Left ventricle myocardium inferior (tissue), 1 donor: Measurements from ENCODE around the gene ACTR6. TPM values are rescaled to one million over a fixed set of nuclear protein-coding genes. Genes with fewer than 3 reads are reported as not detected.

Source experiments
- DNase-seq: peaks from one replicate; pipeline ENCODE4 v3.0.0-alpha.2; 2020
- H3K27ac ChIP-seq: fragments of 200-600 bp; replicated peaks from 2 replicates; pipeline ENCODE4 v1.8.0; 2021
- H3K27me3 ChIP-seq: fragments of 200-600 bp; 2 replicates; pipeline ENCODE4 v1.8.0; 2021; ENCODE audit warnings: low read depth
- H3K36me3 ChIP-seq: fragments of 200-600 bp; 2 replicates; pipeline ENCODE4 v1.8.0; 2021
- H3K4me1 ChIP-seq: fragments of 200-600 bp; 2 replicates; pipeline ENCODE4 v1.8.0; 2021
- H3K4me3 ChIP-seq: fragments of 200-600 bp; 2 replicates; pipeline ENCODE4 v1.8.0; 2021; ENCODE audit warnings: mild to moderate bottlenecking, moderate library complexity
- H3K9me3 ChIP-seq: fragments of 200-600 bp; replicated peaks from 2 replicates; pipeline ENCODE4 v1.8.0; 2021
- CTCF ChIP-seq: fragments of 200-600 bp; IDR thresholded peaks from 2 replicates; pipeline ENCODE4 v1.8.0; 2021; ENCODE audit warnings: antibody characterized with exemption, mild to moderate bottlenecking, borderline replicate concordance
- intact Hi-C: fragments of 100-400 bp; cut with micrococcal nuclease; formaldehyde crosslinking; loops from one replicate; pipeline ENCODE4 v1.11.0; 2022
- total RNA-seq: library from RNA; stranded (reverse); fragmentation: NEBNext Ultra II Directional; extraction: Animal tissue kit (Norgen Biotek cat#: 25700); gene quantifications from one replicate; pipeline ENCODE4 v1.2.1, GENCODE V29; 2021
- donor health status: DM: no; HTN: yes; CAD: no; lungs with severe emphysema.

ACTR6 gene
- total RNA-seq, 1 donor from 2014 or later, result 18.3 TPM

- Histone ChIP-seq H3K4me3 (no peak overlapping the region), H3K9me3 (no peaks in the 10 kb centered on the region), H3K27ac (peak overlapping the region; percentile 55), H3K4me1 (peaks cover 18% of the 10 kb centered on the region), H3K36me3 (no peaks in the 10 kb centered on the region), H3K27me3 (no peaks in the 10 kb centered on the region)
- TF ChIP-seq CTCF, result no peak
- DNase-seq, result peak; percentile 34
- intact Hi-C loops, result no loop called here
Measured at GRCh38 chr12:100189636-100190394, 10.8 kb upstream of the ACTR6 start.

DNA sequence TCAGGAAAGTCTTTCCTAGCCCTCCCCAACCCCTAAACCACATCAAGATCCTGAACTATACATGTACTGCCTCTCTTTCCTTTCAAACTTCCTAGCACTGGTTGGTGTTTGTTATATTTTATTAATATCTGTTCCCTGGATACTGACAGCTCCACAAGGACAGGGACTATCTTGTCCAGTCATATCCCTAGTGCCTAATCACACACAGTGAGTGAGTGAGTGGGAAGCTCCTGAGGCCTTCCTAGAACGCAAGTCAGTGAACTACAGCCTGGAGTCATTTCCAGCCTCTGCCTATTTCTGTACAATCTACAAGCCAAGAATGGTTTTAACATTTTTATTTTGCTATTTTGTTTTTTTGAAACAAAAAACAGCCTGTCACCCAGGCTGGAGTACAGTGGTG is 7.5 kb upstream of the ACTR6 start:
- no peak for TF ChIP-seq CTCF
- Histone ChIP-seq H3K36me3 (no peaks in the 10 kb centered on the region), H3K27ac (peak overlapping the region; percentile 55), H3K27me3 (no peaks in the 10 kb centered on the region), H3K9me3 (no peaks in the 10 kb centered on the region), H3K4me3 (no peak overlapping the region), H3K4me1 (no peaks in the 10 kb centered on the region)
- intact Hi-C loops, result no loop called here
- DNase-seq, result no peak

DNA sequence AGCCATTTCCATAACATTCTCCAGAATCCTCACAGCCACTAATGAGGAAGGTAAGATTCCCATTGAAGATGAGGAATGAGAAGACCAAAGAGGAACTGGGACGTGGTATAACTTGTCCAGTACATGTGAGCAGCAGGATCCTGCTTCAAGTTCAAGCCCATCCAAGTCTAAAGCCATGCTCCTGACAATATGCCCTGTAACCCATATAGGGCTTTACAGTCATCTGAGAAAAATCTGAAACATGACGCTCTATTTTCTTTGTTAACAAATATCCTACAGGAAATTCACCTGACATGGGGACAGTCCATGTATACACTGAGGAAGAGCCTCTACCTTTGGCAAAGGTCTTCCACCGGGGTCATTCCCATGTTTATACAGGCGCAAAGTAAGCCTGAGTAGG is 3.1 kb upstream of the ACTR6 start:
- H3K36me3 ChIP-seq, result no peaks in the 10 kb centered on the region
- no peak for DNase-seq
- H3K27ac ChIP-seq, result no peak overlapping the region
- H3K27me3 ChIP-seq, result no peaks in the 10 kb centered on the region
- peaks cover 33% of the 10 kb centered on the region for H3K4me1 ChIP-seq
- intact Hi-C loops, result no loop called here
- no peak for TF ChIP-seq CTCF
- H3K4me3 ChIP-seq, result no peak overlapping the region
- H3K9me3 ChIP-seq, result no peaks in the 10 kb centered on the region

- Histone ChIP-seq H3K4me1 (peaks cover 35% of the 10 kb centered on the region), H3K27me3 (no peaks in the 10 kb centered on the region), H3K36me3 (no peaks in the 10 kb centered on the region), H3K9me3 (no peaks in the 10 kb centered on the region), H3K27ac (peak overlapping the region; percentile 83), H3K4me3 (peak overlapping the region; percentile 93)
- intact Hi-C loops, result no loop called here
- DNase-seq, result no peak
- TF ChIP-seq CTCF, result no peak
Measured at GRCh38 chr12:100199023-100199346, 1.6 kb upstream of the ACTR6 start.

DNA sequence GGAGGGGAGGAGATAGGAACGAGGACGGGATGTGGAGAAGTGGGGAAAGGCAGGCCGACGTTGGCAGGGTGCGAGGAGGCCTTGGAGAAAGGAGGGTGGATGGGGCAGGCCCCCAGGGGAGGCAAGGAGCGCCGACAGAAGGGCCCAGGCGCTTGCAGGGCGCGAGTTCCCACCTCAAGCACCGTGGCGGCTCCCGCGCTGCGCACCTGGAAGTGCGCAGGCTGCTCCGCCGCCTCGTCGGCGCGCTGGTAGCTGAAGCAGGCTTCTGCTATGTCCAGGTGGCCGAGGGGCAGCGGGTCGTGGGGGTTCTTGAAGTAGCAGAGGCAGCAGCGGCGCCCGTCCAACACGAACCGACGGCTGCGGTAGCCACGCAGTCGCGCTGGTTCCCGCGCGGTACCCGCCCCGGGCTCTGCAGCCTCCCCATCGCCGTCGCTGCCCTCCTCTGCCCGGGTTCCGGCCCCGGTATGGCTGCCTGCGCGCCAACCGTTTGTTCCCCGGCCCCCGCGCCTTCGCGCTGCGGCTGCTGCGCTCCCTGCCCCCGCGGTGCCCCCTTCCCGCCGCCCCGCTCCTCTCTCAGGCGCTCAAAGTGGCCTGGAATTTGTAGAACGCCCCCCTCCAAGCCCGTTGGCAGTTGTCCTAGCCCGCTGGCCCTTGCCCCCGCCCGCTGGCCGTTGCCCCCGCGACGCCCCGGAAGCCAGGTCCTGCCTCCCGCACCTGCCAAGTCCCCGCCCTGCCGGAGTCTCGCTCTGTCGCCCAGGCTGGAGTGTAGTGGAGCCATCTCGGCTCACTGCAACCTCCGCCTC is 1.1 kb upstream of the ACTR6 start:
- intact Hi-C loops, result no loop called here
- no peaks in the 10 kb centered on the region for H3K36me3 ChIP-seq
- H3K27me3 ChIP-seq, result no peaks in the 10 kb centered on the region
- TF ChIP-seq CTCF, result no peak
- H3K27ac ChIP-seq, result peak overlapping the region; percentile 83
- DNase-seq, result peak; percentile 66
- peaks cover 35% of the 10 kb centered on the region for H3K4me1 ChIP-seq
- no peaks in the 10 kb centered on the region for H3K9me3 ChIP-seq
- H3K4me3 ChIP-seq, result peak overlapping the region; percentile 93
